Suprapubic skin (tissue), 4 donors: ENCODE results near the gene SMYD3. TPM values are rescaled to one million over a fixed set of nuclear protein-coding genes. Genes with fewer than 3 reads are reported as not detected.

Experiments used
- DNase-seq, 2 donors: peaks; one replicate each; pipeline ENCODE4 v3.0.0-alpha.2; 2019; ENCODE audit warnings: low spot score in 2 of 2
- H3K27ac ChIP-seq: fragments of 200-600 bp; sonication (generic); one replicate; pipeline ENCODE4 v1.5.1; 2019
- H3K27me3 ChIP-seq: fragments of 200-600 bp; sonication (generic); one replicate; pipeline ENCODE4 v1.5.1; 2019
- H3K36me3 ChIP-seq: fragments of 200-600 bp; sonication (generic); one replicate; pipeline ENCODE4 v1.5.1; 2019
- H3K4me1 ChIP-seq: fragments of 200-600 bp; sonication (generic); one replicate; pipeline ENCODE4 v1.5.1; 2019
- H3K4me3 ChIP-seq: fragments of 200-600 bp; sonication (generic); one replicate; pipeline ENCODE4 v1.5.1; 2019; ENCODE audit warnings: mild to moderate bottlenecking
- H3K9me3 ChIP-seq: fragments of 200-600 bp; sonication (generic); one replicate; pipeline ENCODE4 v1.5.1; 2019
- EP300 ChIP-seq: sonication (generic); formaldehyde crosslinking; IDR thresholded peaks from one replicate; pipeline ENCODE4 v1.6.1; 2017; ENCODE audit warnings: antibody characterized with exemption
- POLR2A ChIP-seq, 2 donors: fragments of 450-650 bp; IDR thresholded peaks; one replicate each; pipeline ENCODE4 v1.6.1; 2017; ENCODE audit warnings: antibody characterized with exemption in 2 of 2, mild to moderate bottlenecking in 2 of 2, moderate library complexity in 2 of 2
- POLR2AphosphoS5 ChIP-seq, 3 donors: sonication (generic); formaldehyde crosslinking; IDR thresholded peaks; one replicate each; pipeline ENCODE4 v1.6.1; 2017; ENCODE audit warnings: antibody characterized with exemption in 3 of 3
- WGBS: methylation state at CpG from one replicate; pipeline ENCODE4 v1.1.5; 2018; 5-methylcytosine and 5-hydroxymethylcytosine counted together
- total RNA-seq, 4 donors: library from RNA; depleted of rRNA; stranded (reverse); fragments of >200 nt; gene quantifications; one replicate each; pipeline ENCODE4 v1.1.0, GENCODE V29; 2016
- TF ChIP-seq, protein P1 (sequence below), 2 donors: fragments of 200-600 bp in 1 of 2; fragments of 450-650 bp in 1 of 2; sonication (generic) in 1 of 2; IDR thresholded peaks; one replicate each; pipeline ENCODE4 v1.5.1; 2016 to 2019; ENCODE audit warnings: antibody characterized with exemption in 2 of 2, mild to moderate bottlenecking in 1 of 2, moderate library complexity in 1 of 2

Gene SMYD3
- total RNA-seq, 4 donors from 2014 or later, result 14.5 to 33.6 (median 18.9) TPM

DNA sequence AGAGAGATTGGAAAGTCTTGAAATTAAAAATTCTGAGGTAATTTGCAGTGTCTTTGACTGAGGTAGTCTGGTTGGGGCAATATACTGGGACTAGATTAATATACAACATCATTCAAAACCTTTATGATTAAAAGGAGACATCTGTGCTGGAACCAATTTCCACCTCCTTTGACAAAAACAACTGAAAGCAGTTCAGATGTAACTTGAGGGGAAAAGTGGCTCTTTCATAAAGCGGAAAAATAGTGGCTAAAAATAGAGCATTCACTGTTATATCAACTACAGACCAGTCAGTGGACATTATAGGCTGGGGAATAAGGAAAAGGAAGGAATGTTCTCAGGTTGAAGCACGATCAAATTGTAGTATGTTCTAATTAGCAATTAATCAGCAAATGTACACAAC, 635.9 kb downstream of the SMYD3 start:
- Histone ChIP-seq H3K36me3 (no peaks in the 10 kb centered on the region), H3K4me1 (peaks cover 8% of the 10 kb centered on the region), H3K4me3 (no peak overlapping the region), H3K27me3 (no peaks in the 10 kb centered on the region), H3K9me3 (no peaks in the 10 kb centered on the region), H3K27ac (no peak overlapping the region)
- 82% methylated on average over 2 of the region's 2 CpGs for WGBS
- no peak for DNase-seq
- TF ChIP-seq POLR2A (IDR thresholded peaks at IDR 0.05), result no peak
- TF ChIP-seq, protein P1, sequence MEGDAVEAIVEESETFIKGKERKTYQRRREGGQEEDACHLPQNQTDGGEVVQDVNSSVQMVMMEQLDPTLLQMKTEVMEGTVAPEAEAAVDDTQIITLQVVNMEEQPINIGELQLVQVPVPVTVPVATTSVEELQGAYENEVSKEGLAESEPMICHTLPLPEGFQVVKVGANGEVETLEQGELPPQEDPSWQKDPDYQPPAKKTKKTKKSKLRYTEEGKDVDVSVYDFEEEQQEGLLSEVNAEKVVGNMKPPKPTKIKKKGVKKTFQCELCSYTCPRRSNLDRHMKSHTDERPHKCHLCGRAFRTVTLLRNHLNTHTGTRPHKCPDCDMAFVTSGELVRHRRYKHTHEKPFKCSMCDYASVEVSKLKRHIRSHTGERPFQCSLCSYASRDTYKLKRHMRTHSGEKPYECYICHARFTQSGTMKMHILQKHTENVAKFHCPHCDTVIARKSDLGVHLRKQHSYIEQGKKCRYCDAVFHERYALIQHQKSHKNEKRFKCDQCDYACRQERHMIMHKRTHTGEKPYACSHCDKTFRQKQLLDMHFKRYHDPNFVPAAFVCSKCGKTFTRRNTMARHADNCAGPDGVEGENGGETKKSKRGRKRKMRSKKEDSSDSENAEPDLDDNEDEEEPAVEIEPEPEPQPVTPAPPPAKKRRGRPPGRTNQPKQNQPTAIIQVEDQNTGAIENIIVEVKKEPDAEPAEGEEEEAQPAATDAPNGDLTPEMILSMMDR (IDR thresholded peaks at IDR 0.05), result no peak
- no peak for TF ChIP-seq EP300

DNA sequence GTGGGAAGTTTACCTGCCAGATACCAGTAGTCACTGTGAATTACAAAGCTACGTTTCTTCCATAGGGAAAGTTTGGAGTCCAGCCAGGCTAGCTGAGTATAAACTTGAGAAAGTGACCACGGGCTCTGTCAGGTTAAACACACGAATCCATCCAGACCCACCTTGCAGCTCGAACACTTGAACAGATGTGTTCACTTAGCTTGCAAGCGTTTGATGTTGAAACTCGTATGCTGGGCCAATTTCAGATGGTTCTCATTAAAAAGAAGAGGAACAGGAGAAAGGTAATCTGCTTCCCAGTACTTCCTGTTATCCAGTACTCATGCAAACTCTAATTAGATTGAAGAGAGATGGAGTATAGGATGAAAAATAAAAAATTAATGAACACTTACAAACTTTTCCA, 636.4 kb downstream of the SMYD3 start:
- TF ChIP-seq EP300 (no peak), POLR2A (IDR thresholded peaks at IDR 0.05) (no peak)
- Histone ChIP-seq H3K9me3 (no peaks in the 10 kb centered on the region), H3K27me3 (no peaks in the 10 kb centered on the region), H3K27ac (no peak overlapping the region), H3K4me1 (peaks cover 7% of the 10 kb centered on the region), H3K36me3 (no peaks in the 10 kb centered on the region), H3K4me3 (no peak overlapping the region)
- WGBS, result 86% methylated on average over 6 of the region's 6 CpGs
- DNase-seq, result no peak

DNA sequence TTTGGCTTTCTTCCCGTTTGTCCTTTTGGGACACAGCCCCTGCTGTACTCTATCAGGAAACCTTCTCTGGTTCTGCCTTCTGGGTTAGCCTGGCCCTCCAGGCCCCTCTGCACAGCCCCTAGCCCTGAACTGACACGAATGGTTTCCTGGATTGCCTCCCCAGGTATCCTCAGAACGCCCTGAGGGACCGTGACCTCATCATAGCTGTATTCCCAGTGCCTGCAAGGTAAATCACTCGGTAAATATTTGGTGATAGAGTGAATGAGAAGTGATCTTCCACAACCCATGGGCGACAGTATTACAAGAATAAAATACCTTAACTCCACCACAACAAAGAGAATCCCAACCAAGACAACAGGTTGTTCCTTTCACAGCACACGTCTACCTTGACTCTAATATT, 637.2 kb downstream of the SMYD3 start:
- no peaks in the 10 kb centered on the region for H3K36me3 ChIP-seq
- no peak overlapping the region for H3K4me3 ChIP-seq
- H3K27me3 ChIP-seq, result no peaks in the 10 kb centered on the region
- DNase-seq, result no peak
- no peaks in the 10 kb centered on the region for H3K4me1 ChIP-seq
- 89% methylated on average over 7 of the region's 7 CpGs for WGBS
- no peak overlapping the region for H3K27ac ChIP-seq
- H3K9me3 ChIP-seq, result no peaks in the 10 kb centered on the region
- TF ChIP-seq POLR2AphosphoS5 (IDR thresholded peaks at IDR 0.05), result no peak
- no peak for TF ChIP-seq POLR2A (IDR thresholded peaks at IDR 0.05)
- TF ChIP-seq, protein P1 (IDR thresholded peaks at IDR 0.05), result no peak
- TF ChIP-seq EP300, result no peak

DNA sequence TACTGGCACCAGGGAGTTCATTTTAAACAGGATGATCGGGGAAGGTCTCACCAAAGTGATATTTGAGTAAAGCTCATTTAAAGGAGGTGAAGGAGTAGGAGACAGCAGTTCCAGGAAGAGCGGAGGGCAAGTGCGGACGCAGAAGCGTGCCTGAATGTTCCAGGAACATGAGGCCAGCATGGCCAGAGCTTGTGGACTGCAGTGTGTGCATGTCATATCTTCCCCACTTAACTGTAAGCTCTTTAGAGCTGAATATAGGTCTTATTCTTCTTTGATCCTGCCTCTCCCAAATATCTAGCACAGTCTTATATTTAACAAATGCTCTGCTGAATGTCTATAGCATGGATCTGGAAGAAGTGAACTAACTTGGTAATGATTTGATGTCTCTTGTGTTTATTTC, 639.3 kb downstream of the SMYD3 start:
- TF ChIP-seq, protein P1 (IDR thresholded peaks at IDR 0.05), result no peak
- no peak for TF ChIP-seq POLR2AphosphoS5 (IDR thresholded peaks at IDR 0.05)
- TF ChIP-seq EP300, result no peak
- TF ChIP-seq POLR2A (IDR thresholded peaks at IDR 0.05), result no peak
- H3K4me3 ChIP-seq, result no peak overlapping the region
- peaks cover 6% of the 10 kb centered on the region for H3K36me3 ChIP-seq
- no peaks in the 10 kb centered on the region for H3K4me1 ChIP-seq
- H3K27me3 ChIP-seq, result no peaks in the 10 kb centered on the region
- no peak for DNase-seq
- 74% methylated on average over 5 of the region's 5 CpGs for WGBS
- H3K27ac ChIP-seq, result no peak overlapping the region
- H3K9me3 ChIP-seq, result no peaks in the 10 kb centered on the region

DNA sequence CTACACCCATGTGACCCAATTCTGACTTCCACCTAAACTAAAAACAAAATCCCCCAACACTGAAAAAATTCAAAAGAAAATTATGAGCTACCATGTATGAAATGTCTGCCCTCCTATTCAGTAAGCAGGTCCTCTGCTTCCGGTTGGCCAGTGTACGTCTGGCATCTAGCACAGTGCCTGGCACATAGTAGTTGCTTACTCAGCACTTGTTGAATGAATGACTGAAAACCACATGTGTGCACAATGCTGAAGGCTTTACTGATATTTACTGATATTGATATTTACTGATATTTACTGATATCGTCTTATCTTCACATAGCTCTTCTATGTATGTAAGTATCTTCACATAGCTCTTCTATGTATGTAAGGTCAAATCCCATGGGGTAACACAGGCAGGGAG, 642.2 kb downstream of the SMYD3 start:
- peaks cover 7% of the 10 kb centered on the region for H3K36me3 ChIP-seq
- no peak overlapping the region for H3K4me3 ChIP-seq
- H3K9me3 ChIP-seq, result no peaks in the 10 kb centered on the region
- TF ChIP-seq, protein P1 (IDR thresholded peaks at IDR 0.05), result no peak
- no peak for TF ChIP-seq EP300
- TF ChIP-seq POLR2A (IDR thresholded peaks at IDR 0.05), result no peak
- TF ChIP-seq POLR2AphosphoS5 (IDR thresholded peaks at IDR 0.05), result no peak
- no peak for DNase-seq
- H3K27ac ChIP-seq, result no peak overlapping the region
- no peaks in the 10 kb centered on the region for H3K27me3 ChIP-seq
- no peaks in the 10 kb centered on the region for H3K4me1 ChIP-seq
- 80% methylated on average over 3 of the region's 3 CpGs for WGBS

DNA sequence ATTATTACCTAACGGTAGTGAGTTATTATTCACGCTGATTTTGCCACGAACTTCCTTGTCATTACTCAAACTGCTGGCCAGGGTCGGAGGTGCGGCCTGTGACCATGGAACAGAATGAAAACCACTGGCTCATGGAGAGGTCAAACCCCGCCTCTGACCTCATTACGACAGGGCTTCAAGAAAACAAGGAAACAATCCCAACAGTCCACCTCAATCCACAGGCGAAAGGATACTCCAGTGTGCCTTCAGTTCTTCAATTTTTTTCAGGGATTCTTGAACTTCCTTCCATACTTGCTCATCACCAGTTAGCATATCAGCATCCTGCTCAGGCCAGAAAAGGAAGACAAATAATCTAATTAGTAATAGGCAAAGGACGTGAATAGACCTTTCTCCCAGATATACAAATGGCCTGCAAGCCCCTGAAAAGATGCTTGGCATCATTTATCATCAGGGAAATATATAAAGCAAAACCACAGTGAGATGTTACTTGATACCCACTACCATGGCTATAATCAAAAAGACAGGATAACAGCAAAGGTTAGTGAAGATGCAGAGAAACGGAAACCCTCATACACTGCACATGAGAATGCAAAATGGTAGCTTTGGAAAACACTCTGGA, 643.4 kb downstream of the SMYD3 start:
- TF ChIP-seq EP300 (no peak), POLR2AphosphoS5 (IDR thresholded peaks at IDR 0.05) (no peak), POLR2A (IDR thresholded peaks at IDR 0.05) (no peak)
- TF ChIP-seq, protein P1 (IDR thresholded peaks at IDR 0.05), result no peak
- 86% methylated on average over 10 of the region's 10 CpGs for WGBS
- Histone ChIP-seq H3K4me1 (no peaks in the 10 kb centered on the region), H3K27ac (no peak overlapping the region), H3K9me3 (no peaks in the 10 kb centered on the region), H3K36me3 (peaks cover 7% of the 10 kb centered on the region), H3K4me3 (no peak overlapping the region), H3K27me3 (no peaks in the 10 kb centered on the region)
- DNase-seq, result no peak
